Measurements from ENCODE around the gene ADRA2C. TPM values are rescaled to one million over a fixed set of nuclear protein-coding genes. Genes with fewer than 3 reads are reported as not detected.

The ADRA2C gene
- total and polyA plus RNA-seq, 2 experiments from 2014 or later, result 3.0 to 16.6 TPM

DNA sequence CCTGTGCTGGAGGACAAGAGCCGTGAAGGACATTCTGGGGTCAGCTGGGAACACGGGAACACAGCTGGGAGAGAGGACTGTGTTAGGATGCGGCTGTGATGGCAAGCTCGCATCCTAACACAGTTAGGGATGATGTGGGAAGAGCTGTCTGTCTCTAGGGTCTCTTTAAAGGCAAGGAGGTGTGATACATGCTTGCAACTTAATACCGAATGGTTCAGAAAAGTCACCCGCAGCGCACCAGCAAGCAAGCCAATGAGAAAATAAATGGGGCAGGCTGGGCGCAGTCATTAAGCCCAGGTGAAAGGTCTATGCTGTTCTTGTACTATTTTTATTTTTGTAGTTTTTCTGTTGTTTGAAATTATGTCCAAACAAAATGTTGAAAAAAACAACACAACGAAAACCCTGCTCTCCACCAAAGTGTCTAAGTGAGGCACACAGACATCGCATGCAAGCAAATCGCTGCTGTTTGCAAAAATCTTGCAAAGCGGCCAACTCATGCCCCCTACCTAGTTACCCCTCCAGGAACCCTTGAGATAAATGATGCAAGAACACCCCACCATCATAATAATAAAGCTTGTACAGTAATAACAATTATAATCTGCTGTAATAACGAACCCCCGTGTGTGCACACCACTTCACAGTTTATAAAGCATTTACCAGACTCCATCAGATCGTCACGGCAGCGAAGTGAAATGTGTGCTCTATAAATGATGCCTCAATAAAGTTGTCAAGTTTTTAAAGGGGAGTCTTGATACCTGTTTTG, 17.9 kb upstream of the ADRA2C start:
- H3K79me2 ChIP-seq (replicated peaks; ENCODE audit: insufficient read depth), result no peaks in the 10 kb centered on the region
- no peaks in the 10 kb centered on the region for H3K27me3 ChIP-seq (ENCODE audit: insufficient read depth)
- no peak overlapping the region for H3K4me2 ChIP-seq
- no peak for TF ChIP-seq NANOG (IDR thresholded peaks at IDR 0.05; ENCODE audit: borderline replicate concordance)
- no peak for TF ChIP-seq POLR2AphosphoS5 (IDR thresholded peaks at IDR 0.05; ENCODE audit: low read depth)
- no peak for TF ChIP-seq EZH2 (IDR thresholded peaks at IDR 0.05; ENCODE audit: low read depth, unreplicated experiment)
- TF ChIP-seq JUNB (IDR thresholded peaks at IDR 0.05; ENCODE audit: unreplicated experiment), result no peak
- TF ChIP-seq, protein P1, sequence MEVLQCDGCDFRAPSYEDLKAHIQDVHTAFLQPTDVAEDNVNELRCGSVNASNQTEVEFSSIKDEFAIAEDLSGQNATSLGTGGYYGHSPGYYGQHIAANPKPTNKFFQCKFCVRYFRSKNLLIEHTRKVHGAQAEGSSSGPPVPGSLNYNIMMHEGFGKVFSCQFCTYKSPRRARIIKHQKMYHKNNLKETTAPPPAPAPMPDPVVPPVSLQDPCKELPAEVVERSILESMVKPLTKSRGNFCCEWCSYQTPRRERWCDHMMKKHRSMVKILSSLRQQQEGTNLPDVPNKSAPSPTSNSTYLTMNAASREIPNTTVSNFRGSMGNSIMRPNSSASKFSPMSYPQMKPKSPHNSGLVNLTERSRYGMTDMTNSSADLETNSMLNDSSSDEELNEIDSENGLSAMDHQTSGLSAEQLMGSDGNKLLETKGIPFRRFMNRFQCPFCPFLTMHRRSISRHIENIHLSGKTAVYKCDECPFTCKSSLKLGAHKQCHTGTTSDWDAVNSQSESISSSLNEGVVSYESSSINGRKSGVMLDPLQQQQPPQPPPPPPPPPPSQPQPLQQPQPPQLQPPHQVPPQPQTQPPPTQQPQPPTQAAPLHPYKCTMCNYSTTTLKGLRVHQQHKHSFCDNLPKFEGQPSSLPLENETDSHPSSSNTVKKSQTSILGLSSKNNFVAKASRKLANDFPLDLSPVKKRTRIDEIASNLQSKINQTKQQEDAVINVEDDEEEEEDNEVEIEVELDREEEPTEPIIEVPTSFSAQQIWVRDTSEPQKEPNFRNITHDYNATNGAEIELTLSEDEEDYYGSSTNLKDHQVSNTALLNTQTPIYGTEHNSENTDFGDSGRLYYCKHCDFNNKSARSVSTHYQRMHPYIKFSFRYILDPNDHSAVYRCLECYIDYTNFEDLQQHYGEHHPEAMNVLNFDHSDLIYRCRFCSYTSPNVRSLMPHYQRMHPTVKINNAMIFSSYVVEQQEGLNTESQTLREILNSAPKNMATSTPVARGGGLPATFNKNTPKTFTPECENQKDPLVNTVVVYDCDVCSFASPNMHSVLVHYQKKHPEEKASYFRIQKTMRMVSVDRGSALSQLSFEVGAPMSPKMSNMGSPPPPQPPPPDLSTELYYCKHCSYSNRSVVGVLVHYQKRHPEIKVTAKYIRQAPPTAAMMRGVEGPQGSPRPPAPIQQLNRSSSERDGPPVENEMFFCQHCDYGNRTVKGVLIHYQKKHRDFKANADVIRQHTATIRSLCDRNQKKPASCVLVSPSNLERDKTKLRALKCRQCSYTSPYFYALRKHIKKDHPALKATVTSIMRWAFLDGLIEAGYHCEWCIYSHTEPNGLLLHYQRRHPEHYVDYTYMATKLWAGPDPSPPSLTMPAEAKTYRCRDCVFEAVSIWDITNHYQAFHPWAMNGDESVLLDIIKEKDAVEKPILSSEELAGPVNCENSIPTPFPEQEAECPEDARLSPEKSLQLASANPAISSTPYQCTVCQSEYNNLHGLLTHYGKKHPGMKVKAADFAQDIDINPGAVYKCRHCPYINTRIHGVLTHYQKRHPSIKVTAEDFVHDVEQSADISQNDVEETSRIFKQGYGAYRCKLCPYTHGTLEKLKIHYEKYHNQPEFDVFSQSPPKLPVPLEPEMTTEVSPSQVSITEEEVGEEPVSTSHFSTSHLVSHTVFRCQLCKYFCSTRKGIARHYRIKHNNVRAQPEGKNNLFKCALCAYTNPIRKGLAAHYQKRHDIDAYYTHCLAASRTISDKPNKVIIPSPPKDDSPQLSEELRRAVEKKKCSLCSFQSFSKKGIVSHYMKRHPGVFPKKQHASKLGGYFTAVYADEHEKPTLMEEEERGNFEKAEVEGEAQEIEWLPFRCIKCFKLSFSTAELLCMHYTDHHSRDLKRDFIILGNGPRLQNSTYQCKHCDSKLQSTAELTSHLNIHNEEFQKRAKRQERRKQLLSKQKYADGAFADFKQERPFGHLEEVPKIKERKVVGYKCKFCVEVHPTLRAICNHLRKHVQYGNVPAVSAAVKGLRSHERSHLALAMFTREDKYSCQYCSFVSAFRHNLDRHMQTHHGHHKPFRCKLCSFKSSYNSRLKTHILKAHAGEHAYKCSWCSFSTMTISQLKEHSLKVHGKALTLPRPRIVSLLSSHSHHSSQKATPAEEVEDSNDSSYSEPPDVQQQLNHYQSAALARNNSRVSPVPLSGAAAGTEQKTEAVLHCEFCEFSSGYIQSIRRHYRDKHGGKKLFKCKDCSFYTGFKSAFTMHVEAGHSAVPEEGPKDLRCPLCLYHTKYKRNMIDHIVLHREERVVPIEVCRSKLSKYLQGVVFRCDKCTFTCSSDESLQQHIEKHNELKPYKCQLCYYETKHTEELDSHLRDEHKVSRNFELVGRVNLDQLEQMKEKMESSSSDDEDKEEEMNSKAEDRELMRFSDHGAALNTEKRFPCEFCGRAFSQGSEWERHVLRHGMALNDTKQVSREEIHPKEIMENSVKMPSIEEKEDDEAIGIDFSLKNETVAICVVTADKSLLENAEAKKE (CRISPR knock-in tag; IDR thresholded peaks at IDR 0.05), result no peak
- no peak for TF ChIP-seq CTCF (conservative IDR thresholded peaks at IDR 0.05; ENCODE audit: low read depth in 2 of 2)
- TF ChIP-seq ETS1 (IDR thresholded peaks at IDR 0.05), result no peak
- TF ChIP-seq, protein P2, sequence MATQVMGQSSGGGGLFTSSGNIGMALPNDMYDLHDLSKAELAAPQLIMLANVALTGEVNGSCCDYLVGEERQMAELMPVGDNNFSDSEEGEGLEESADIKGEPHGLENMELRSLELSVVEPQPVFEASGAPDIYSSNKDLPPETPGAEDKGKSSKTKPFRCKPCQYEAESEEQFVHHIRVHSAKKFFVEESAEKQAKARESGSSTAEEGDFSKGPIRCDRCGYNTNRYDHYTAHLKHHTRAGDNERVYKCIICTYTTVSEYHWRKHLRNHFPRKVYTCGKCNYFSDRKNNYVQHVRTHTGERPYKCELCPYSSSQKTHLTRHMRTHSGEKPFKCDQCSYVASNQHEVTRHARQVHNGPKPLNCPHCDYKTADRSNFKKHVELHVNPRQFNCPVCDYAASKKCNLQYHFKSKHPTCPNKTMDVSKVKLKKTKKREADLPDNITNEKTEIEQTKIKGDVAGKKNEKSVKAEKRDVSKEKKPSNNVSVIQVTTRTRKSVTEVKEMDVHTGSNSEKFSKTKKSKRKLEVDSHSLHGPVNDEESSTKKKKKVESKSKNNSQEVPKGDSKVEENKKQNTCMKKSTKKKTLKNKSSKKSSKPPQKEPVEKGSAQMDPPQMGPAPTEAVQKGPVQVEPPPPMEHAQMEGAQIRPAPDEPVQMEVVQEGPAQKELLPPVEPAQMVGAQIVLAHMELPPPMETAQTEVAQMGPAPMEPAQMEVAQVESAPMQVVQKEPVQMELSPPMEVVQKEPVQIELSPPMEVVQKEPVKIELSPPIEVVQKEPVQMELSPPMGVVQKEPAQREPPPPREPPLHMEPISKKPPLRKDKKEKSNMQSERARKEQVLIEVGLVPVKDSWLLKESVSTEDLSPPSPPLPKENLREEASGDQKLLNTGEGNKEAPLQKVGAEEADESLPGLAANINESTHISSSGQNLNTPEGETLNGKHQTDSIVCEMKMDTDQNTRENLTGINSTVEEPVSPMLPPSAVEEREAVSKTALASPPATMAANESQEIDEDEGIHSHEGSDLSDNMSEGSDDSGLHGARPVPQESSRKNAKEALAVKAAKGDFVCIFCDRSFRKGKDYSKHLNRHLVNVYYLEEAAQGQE (IDR thresholded peaks at IDR 0.05; ENCODE audit: unreplicated experiment), result no peak
- TF ChIP-seq STAT1 (IDR thresholded peaks at IDR 0.05; ENCODE audit: unreplicated experiment), result no peak
- TF ChIP-seq ZNF114 (CRISPR knock-in tag; IDR thresholded peaks at IDR 0.05), result no peak
- TF ChIP-seq CREB1 (CRISPR knock-in tag; IDR thresholded peaks at IDR 0.05; ENCODE audit: low read depth), result no peak
- no peak overlapping the region for H2AFZ ChIP-seq
- ATAC-seq (no peak), DNase-seq (ENCODE audit: low spot score) (no peak)
- H3K27ac ChIP-seq (ENCODE audit: low read depth), result peak overlapping the region; percentile 26; the same call in 1 of the 2 replicates
- Mint-ChIP-seq H3K27ac (no peak overlapping the region), H3K4me1 (peaks cover 39% of the 10 kb centered on the region), H3K9me3 (no peaks in the 10 kb centered on the region; the same call in 2 of the 3 replicates), H3K4me3 (no peak overlapping the region), H3K27me3 (ENCODE audit: insufficient read depth, low read depth, poor library complexity) (peaks cover 19% of the 10 kb centered on the region), H3K36me3 (ENCODE audit: low read depth) (no peaks in the 10 kb centered on the region)
- no peaks in the 10 kb centered on the region for H3K9me2 ChIP-seq (ENCODE audit: insufficient read depth)
- H3K4me3 ChIP-seq, result no peak overlapping the region
- no peaks in the 10 kb centered on the region for H3K36me3 ChIP-seq (ENCODE audit: insufficient read depth)
- H4K20me1 ChIP-seq (replicated peaks; ENCODE audit: insufficient read depth), result no peaks in the 10 kb centered on the region
- H3F3A ChIP-seq (replicated peaks; ENCODE audit: low read depth), result 0 out of 2 replicates have a peak, but pooled peaks cover 2% of the 10 kb centered on the region
- H3K4me1 ChIP-seq (ENCODE audit: insufficient read depth), result peaks cover 15% of the 10 kb centered on the region

All from GM23338 (cell line).